Measurements from ENCODE around the gene PARD3B.

Gene PARD3B

DNA sequence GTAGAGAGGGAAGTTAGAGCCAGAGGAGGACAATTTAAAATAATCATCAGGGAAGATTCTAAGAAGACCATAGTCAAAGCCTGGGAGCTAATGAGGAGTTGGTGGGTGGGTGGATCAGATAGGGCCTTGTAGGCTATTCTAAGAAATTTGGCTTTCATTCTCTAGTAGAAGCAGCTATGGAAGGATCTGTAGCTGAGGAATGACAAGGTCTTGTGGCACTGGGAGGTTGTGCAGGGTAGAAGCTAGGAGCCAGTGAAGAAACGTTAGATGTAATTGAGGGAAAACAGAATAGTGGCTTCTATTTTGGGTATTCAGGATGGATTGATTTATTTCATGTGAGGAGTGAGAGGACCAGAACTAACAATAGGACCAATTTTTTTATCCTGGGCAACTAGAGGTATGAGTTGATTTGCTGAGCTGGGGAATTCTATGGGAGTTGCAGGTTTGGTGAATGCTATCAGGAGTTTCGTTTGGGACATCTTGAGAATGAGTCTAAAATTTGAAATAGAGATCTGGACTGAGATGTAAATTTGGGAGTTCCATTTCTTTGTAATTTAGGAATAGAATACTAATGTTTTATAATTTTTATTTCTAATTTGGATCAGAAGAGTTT is 371.9 kb downstream of the PARD3B start:
- DNase-seq (ENCODE audit: low spot score) (no peak), ATAC-seq (ENCODE audit: low read depth) (no peak)
- Histone ChIP-seq H3K4me3 (ENCODE audit: severe bottlenecking) (no peak overlapping the region), H3K27me3 (ENCODE audit: insufficient read depth, poor library complexity, severe bottlenecking) (no peaks in the 10 kb centered on the region), H3K27ac (ENCODE audit: poor library complexity, severe bottlenecking) (no peak overlapping the region), H3K36me3 (ENCODE audit: low read depth) (no peaks in the 10 kb centered on the region), H3K4me1 (ENCODE audit: insufficient read depth, poor library complexity, severe bottlenecking) (no peaks in the 10 kb centered on the region), H3K9me3 (ENCODE audit: severe bottlenecking) (no peaks in the 10 kb centered on the region)
- TF ChIP-seq, protein P1, sequence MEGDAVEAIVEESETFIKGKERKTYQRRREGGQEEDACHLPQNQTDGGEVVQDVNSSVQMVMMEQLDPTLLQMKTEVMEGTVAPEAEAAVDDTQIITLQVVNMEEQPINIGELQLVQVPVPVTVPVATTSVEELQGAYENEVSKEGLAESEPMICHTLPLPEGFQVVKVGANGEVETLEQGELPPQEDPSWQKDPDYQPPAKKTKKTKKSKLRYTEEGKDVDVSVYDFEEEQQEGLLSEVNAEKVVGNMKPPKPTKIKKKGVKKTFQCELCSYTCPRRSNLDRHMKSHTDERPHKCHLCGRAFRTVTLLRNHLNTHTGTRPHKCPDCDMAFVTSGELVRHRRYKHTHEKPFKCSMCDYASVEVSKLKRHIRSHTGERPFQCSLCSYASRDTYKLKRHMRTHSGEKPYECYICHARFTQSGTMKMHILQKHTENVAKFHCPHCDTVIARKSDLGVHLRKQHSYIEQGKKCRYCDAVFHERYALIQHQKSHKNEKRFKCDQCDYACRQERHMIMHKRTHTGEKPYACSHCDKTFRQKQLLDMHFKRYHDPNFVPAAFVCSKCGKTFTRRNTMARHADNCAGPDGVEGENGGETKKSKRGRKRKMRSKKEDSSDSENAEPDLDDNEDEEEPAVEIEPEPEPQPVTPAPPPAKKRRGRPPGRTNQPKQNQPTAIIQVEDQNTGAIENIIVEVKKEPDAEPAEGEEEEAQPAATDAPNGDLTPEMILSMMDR (IDR thresholded peaks at IDR 0.05; ENCODE audit: poor library complexity, severe bottlenecking): no peak

GRCh38 chr2:204920776-204921175 is 375.5 kb downstream of the PARD3B start:
- Histone ChIP-seq H3K4me1 (ENCODE audit: insufficient read depth, poor library complexity, severe bottlenecking) (no peaks in the 10 kb centered on the region), H3K27ac (ENCODE audit: poor library complexity, severe bottlenecking) (no peak overlapping the region), H3K36me3 (ENCODE audit: low read depth) (no peaks in the 10 kb centered on the region), H3K4me3 (ENCODE audit: severe bottlenecking) (no peak overlapping the region), H3K9me3 (ENCODE audit: severe bottlenecking) (no peaks in the 10 kb centered on the region), H3K27me3 (ENCODE audit: insufficient read depth, poor library complexity, severe bottlenecking) (no peaks in the 10 kb centered on the region)
- TF ChIP-seq, protein P1 (IDR thresholded peaks at IDR 0.05; ENCODE audit: poor library complexity, severe bottlenecking): no peak
- DNase-seq (ENCODE audit: low spot score) (no peak), ATAC-seq (ENCODE audit: low read depth) (no peak)

DNA sequence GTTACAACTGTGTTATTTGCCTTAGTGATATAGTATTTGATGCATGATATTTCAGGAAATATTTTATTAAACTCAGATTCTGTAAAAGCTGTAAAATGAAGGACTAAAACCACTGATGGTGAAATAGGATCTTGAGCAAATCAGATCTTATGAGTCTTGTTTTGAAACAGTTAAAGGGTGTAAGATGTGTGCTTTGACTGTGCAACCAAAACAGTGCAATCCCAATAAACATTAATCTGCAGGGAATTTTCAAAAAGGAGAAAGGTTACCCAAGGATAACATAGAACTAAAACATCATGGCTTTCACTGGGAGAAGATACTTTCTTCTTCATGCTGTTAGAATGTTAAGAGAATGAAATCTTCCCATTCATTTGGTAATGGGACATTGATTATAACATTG is 378.7 kb downstream of the PARD3B start:
- TF ChIP-seq, protein P1 (IDR thresholded peaks at IDR 0.05; ENCODE audit: poor library complexity, severe bottlenecking): no peak
- ATAC-seq (ENCODE audit: low read depth): no peak
- Histone ChIP-seq H3K9me3 (ENCODE audit: severe bottlenecking) (no peaks in the 10 kb centered on the region), H3K27ac (ENCODE audit: poor library complexity, severe bottlenecking) (no peak overlapping the region), H3K36me3 (ENCODE audit: low read depth) (no peaks in the 10 kb centered on the region), H3K27me3 (ENCODE audit: insufficient read depth, poor library complexity, severe bottlenecking) (no peaks in the 10 kb centered on the region), H3K4me1 (ENCODE audit: insufficient read depth, poor library complexity, severe bottlenecking) (no peaks in the 10 kb centered on the region), H3K4me3 (ENCODE audit: severe bottlenecking) (no peak overlapping the region)
- no peak for DNase-seq (ENCODE audit: low spot score)

DNA sequence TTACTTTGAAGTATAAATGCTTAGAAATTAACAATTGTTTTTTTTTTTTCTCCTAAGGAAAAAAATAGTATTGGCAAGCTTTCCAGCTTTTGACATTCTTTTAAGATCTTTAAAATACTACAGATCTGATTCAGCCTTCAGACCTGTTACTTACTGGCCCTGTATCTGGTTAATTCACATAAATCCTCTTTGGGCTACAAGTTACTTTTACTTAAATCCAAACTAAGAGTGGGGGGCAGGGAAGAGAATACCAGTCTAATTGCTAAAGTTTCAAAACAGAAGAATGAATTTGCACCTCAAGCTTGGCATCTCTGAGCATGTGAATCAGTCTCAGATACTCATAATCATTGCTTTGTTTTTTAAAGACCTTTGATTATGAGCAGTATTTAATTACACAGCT is 386.3 kb downstream of the PARD3B start:
- Histone ChIP-seq H3K4me3 (ENCODE audit: severe bottlenecking) (no peak overlapping the region), H3K27me3 (ENCODE audit: insufficient read depth, poor library complexity, severe bottlenecking) (no peaks in the 10 kb centered on the region), H3K36me3 (ENCODE audit: low read depth) (no peaks in the 10 kb centered on the region), H3K4me1 (ENCODE audit: insufficient read depth, poor library complexity, severe bottlenecking) (no peaks in the 10 kb centered on the region), H3K27ac (ENCODE audit: poor library complexity, severe bottlenecking) (no peak overlapping the region), H3K9me3 (ENCODE audit: severe bottlenecking) (no peaks in the 10 kb centered on the region)
- ATAC-seq (ENCODE audit: low read depth): no peak
- TF ChIP-seq, protein P1 (IDR thresholded peaks at IDR 0.05; ENCODE audit: poor library complexity, severe bottlenecking): no peak
- DNase-seq (ENCODE audit: low spot score): no peak

GRCh38 chr2:204933735-204934374 is 388.6 kb downstream of the PARD3B start:
- Histone ChIP-seq H3K27ac (ENCODE audit: poor library complexity, severe bottlenecking) (no peak overlapping the region), H3K4me1 (ENCODE audit: insufficient read depth, poor library complexity, severe bottlenecking) (no peaks in the 10 kb centered on the region), H3K9me3 (ENCODE audit: severe bottlenecking) (no peaks in the 10 kb centered on the region), H3K4me3 (ENCODE audit: severe bottlenecking) (no peak overlapping the region), H3K27me3 (ENCODE audit: insufficient read depth, poor library complexity, severe bottlenecking) (no peaks in the 10 kb centered on the region), H3K36me3 (ENCODE audit: low read depth) (no peaks in the 10 kb centered on the region)
- ATAC-seq (ENCODE audit: low read depth): no peak
- DNase-seq (ENCODE audit: low spot score): no peak
- TF ChIP-seq, protein P1 (IDR thresholded peaks at IDR 0.05; ENCODE audit: poor library complexity, severe bottlenecking): no peak
